Measurements from ENCODE around the gene SAFB2. TPM values are rescaled to one million over a fixed set of nuclear protein-coding genes. Genes with fewer than 3 reads are reported as not detected.

SAFB2 gene
- total RNA-seq, 2 experiments from 2014 or later = 63.5 to 76.4 TPM

GRCh38 chr19:5631567-5632240 is 9.1 kb upstream of the SAFB2 start:
- H3K4me1 Mint-ChIP-seq (ENCODE audit: low read depth) = peaks cover 68% of the 10 kb centered on the region
- H3K9me3 Mint-ChIP-seq = no peaks in the 10 kb centered on the region
- intact Hi-C loops (cut with micrococcal nuclease) = no loop called here
- H3K36me3 Mint-ChIP-seq = peaks cover 35% of the 10 kb centered on the region
- H3K4me3 Mint-ChIP-seq = no peak overlapping the region
- no peaks in the 10 kb centered on the region for H3K27me3 Mint-ChIP-seq
- ChIA-PET CTCF (no interaction called here), POLR2A (no interaction called here)
- DNase-seq = no peak
- H3K27ac Mint-ChIP-seq = peak overlapping the region; percentile 10

- Mint-ChIP-seq H3K27me3 (no peaks in the 10 kb centered on the region), H3K27ac (peak overlapping the region; percentile 51), H3K36me3 (peaks cover 61% of the 10 kb centered on the region), H3K4me3 (no peak overlapping the region), H3K9me3 (no peaks in the 10 kb centered on the region), H3K4me1 (ENCODE audit: low read depth) (peaks cover 80% of the 10 kb centered on the region)
- CTCF ChIA-PET = no interaction called here
- no peak for DNase-seq
- POLR2A ChIA-PET = no interaction called here
- intact Hi-C loops (cut with micrococcal nuclease) = no loop called here
Measured at GRCh38 chr19:5628919-5629481, 6.4 kb upstream of the SAFB2 start.

- POLR2A ChIA-PET = no interaction called here
- Mint-ChIP-seq H3K36me3 (peaks cover 63% of the 10 kb centered on the region), H3K27me3 (no peaks in the 10 kb centered on the region), H3K9me3 (no peaks in the 10 kb centered on the region), H3K27ac (peak overlapping the region; percentile 51), H3K4me1 (ENCODE audit: low read depth) (peaks cover 76% of the 10 kb centered on the region), H3K4me3 (no peak overlapping the region)
- DNase-seq = no peak
- intact Hi-C loops (cut with micrococcal nuclease) = no loop called here
- CTCF ChIA-PET = no interaction called here
Measured at GRCh38 chr19:5628461-5628860, 5.9 kb upstream of the SAFB2 start.

GRCh38 chr19:5627395-5627904 is 4.9 kb upstream of the SAFB2 start:
- Mint-ChIP-seq H3K27ac (peak overlapping the region; percentile 47), H3K27me3 (peaks cover 3% of the 10 kb centered on the region), H3K36me3 (peaks cover 67% of the 10 kb centered on the region), H3K4me1 (ENCODE audit: low read depth) (peaks cover 67% of the 10 kb centered on the region), H3K4me3 (no peak overlapping the region), H3K9me3 (no peaks in the 10 kb centered on the region)
- peak; percentile 69 for DNase-seq
- intact Hi-C loops (cut with micrococcal nuclease) = no loop called here
- CTCF ChIA-PET = interaction anchor here (0.7 to 0.9 kb wide), 2 partner anchors 38 to 177 kb away, joined by 3 read pairs; partner anchors contain the start of gene NRTN
- POLR2A ChIA-PET = interaction anchor here (0.6 kb wide), 1 partner anchor 11 kb away, joined by 3 read pairs; no protein-coding TSS in a partner anchor

- POLR2A ChIA-PET = no interaction called here
- Mint-ChIP-seq H3K27me3 (peaks cover 3% of the 10 kb centered on the region), H3K36me3 (peaks cover 64% of the 10 kb centered on the region), H3K9me3 (no peaks in the 10 kb centered on the region), H3K4me1 (ENCODE audit: low read depth) (peaks cover 62% of the 10 kb centered on the region), H3K27ac (peak overlapping the region; percentile 18), H3K4me3 (peak overlapping the region; percentile 100)
- intact Hi-C loops (cut with micrococcal nuclease) = no loop called here
- DNase-seq = no peak
- CTCF ChIA-PET = interaction anchor here (1.2 kb wide), 1 partner anchor 64 kb away, joined by 3 read pairs; no protein-coding TSS in a partner anchor
Measured at GRCh38 chr19:5625641-5626040, 3.1 kb upstream of the SAFB2 start.

- intact Hi-C loops (cut with micrococcal nuclease) = no loop called here
- POLR2A ChIA-PET = no interaction called here
- DNase-seq = no peak
- CTCF ChIA-PET = interaction anchor here (1.4 kb wide), 1 partner anchor 65 kb away, joined by 6 read pairs; the partner anchor contains the start of gene RPL36
- no peaks in the 10 kb centered on the region for H3K9me3 Mint-ChIP-seq
- H3K27ac Mint-ChIP-seq = peak overlapping the region; percentile 100
- H3K4me3 Mint-ChIP-seq = peak overlapping the region; percentile 100
- H3K27me3 Mint-ChIP-seq = peaks cover 3% of the 10 kb centered on the region
- peaks cover 65% of the 10 kb centered on the region for H3K36me3 Mint-ChIP-seq
- peaks cover 69% of the 10 kb centered on the region for H3K4me1 Mint-ChIP-seq (ENCODE audit: low read depth)
Measured at GRCh38 chr19:5624741-5625278, 2.2 kb upstream of the SAFB2 start.

GRCh38 chr19:5624018-5624663 is 1.6 kb upstream of the SAFB2 start:
- Mint-ChIP-seq H3K4me1 (ENCODE audit: low read depth) (peaks cover 67% of the 10 kb centered on the region), H3K27me3 (peaks cover 3% of the 10 kb centered on the region), H3K9me3 (no peaks in the 10 kb centered on the region), H3K27ac (peak overlapping the region; percentile 100), H3K36me3 (peaks cover 66% of the 10 kb centered on the region), H3K4me3 (peak overlapping the region; percentile 100)
- DNase-seq = peak; percentile 29
- intact Hi-C loops (cut with micrococcal nuclease) = no loop called here
- POLR2A ChIA-PET = no interaction called here
- CTCF ChIA-PET = interaction anchor here (1.4 kb wide), 1 partner anchor 65 kb away, joined by 6 read pairs; the partner anchor contains the start of gene RPL36

- DNase-seq = peak; percentile 18
- Mint-ChIP-seq H3K4me1 (ENCODE audit: low read depth) (peaks cover 67% of the 10 kb centered on the region), H3K4me3 (peak overlapping the region; percentile 100), H3K27me3 (peaks cover 3% of the 10 kb centered on the region), H3K9me3 (no peaks in the 10 kb centered on the region), H3K27ac (peak overlapping the region; percentile 100), H3K36me3 (peaks cover 64% of the 10 kb centered on the region)
- intact Hi-C loops (cut with micrococcal nuclease) = loop anchor here (1.0 to 2.0 kb wide), 3 partner anchors 57 to 167 kb away; partner anchors contain the start of genes CATSPERD, DUS3L, LONP1 and MICOS13
- ChIA-PET POLR2A (interaction anchor here (0.7 to 3.0 kb wide), 8 partner anchors 12 to 280 kb away, joined by 3 to 24 read pairs (median 6); partner anchors contain the start of genes CATSPERD, LONP1, NDUFA11 and RPL36), CTCF (interaction anchor here (0.6 to 2.5 kb wide), 5 partner anchors 11 to 196 kb away, joined by 3 to 11 read pairs (median 4); partner anchors contain the start of genes CATSPERD, LONP1, NRTN and RPL36)
Measured at GRCh38 chr19:5623397-5624017, 931 bp upstream of the SAFB2 start.

- intact Hi-C loops (cut with micrococcal nuclease) = loop anchor here (1.0 to 2.0 kb wide), 2 partner anchors 169 to 282 kb away; partner anchors contain the start of genes DUS3L and VMAC
- CTCF ChIA-PET = interaction anchor here (1.1 to 2.5 kb wide), 4 partner anchors 26 to 267 kb away, joined by 3 to 11 read pairs (median 5); partner anchors contain the start of genes NRTN and RPL36
- Mint-ChIP-seq H3K4me3 (peak overlapping the region; percentile 100), H3K27ac (peak overlapping the region; percentile 92), H3K4me1 (ENCODE audit: low read depth) (peaks cover 66% of the 10 kb centered on the region), H3K27me3 (peaks cover 3% of the 10 kb centered on the region), H3K9me3 (no peaks in the 10 kb centered on the region), H3K36me3 (peaks cover 67% of the 10 kb centered on the region)
- peak; percentile 50 for DNase-seq
- POLR2A ChIA-PET = interaction anchor here (0.5 to 3.0 kb wide), 9 partner anchors 13 to 282 kb away, joined by 3 to 24 read pairs (median 5); partner anchors contain the start of genes CATSPERD, LONP1, NDUFA11 and RPL36
Measured at GRCh38 chr19:5621945-5622464, 571 bp downstream of the SAFB2 start.

- intact Hi-C loops (cut with micrococcal nuclease) = no loop called here
- POLR2A ChIA-PET = interaction anchor here (1.8 to 3.0 kb wide), 4 partner anchors 58 to 282 kb away, joined by 5 to 24 read pairs (median 12); partner anchors contain the start of genes CATSPERD, LONP1, NDUFA11 and RPL36
- peak overlapping the region; percentile 100 for H3K4me3 Mint-ChIP-seq
- peaks cover 3% of the 10 kb centered on the region for H3K27me3 Mint-ChIP-seq
- H3K27ac Mint-ChIP-seq = peak overlapping the region; percentile 92
- peaks cover 60% of the 10 kb centered on the region for H3K4me1 Mint-ChIP-seq (ENCODE audit: low read depth)
- H3K36me3 Mint-ChIP-seq = peaks cover 64% of the 10 kb centered on the region
- CTCF ChIA-PET = interaction anchor here (1.1 to 2.5 kb wide), 4 partner anchors 27 to 267 kb away, joined by 3 to 11 read pairs (median 5); partner anchors contain the start of genes NRTN and RPL36
- H3K9me3 Mint-ChIP-seq = no peaks in the 10 kb centered on the region
- no peak for DNase-seq
Measured at GRCh38 chr19:5621311-5621944, 1.1 kb downstream of the SAFB2 start.

All from activated CD4-positive, alpha-beta memory T cell treated with anti-CD3 and anti-CD28 coated beads for 36 hours (primary cell).